Measurements from ENCODE around the gene BPGM.
"Not testable (repeated sequence)": the region's sequence is repeated elsewhere in the genome, so short reads cannot be mapped to it uniquely, and the experiment has no call there.

BPGM gene

GRCh38 chr7:134632937-134633540, 13.6 kb upstream of the BPGM start:
- peak; percentile 78 for DNase-seq

GRCh38 chr7:134636008-134636449, 10.6 kb upstream of the BPGM start:
- DNase-seq: peak; percentile 53

- no peak for DNase-seq
Measured at GRCh38 chr7:134637441-134637840, 9.2 kb upstream of the BPGM start.

DNA sequence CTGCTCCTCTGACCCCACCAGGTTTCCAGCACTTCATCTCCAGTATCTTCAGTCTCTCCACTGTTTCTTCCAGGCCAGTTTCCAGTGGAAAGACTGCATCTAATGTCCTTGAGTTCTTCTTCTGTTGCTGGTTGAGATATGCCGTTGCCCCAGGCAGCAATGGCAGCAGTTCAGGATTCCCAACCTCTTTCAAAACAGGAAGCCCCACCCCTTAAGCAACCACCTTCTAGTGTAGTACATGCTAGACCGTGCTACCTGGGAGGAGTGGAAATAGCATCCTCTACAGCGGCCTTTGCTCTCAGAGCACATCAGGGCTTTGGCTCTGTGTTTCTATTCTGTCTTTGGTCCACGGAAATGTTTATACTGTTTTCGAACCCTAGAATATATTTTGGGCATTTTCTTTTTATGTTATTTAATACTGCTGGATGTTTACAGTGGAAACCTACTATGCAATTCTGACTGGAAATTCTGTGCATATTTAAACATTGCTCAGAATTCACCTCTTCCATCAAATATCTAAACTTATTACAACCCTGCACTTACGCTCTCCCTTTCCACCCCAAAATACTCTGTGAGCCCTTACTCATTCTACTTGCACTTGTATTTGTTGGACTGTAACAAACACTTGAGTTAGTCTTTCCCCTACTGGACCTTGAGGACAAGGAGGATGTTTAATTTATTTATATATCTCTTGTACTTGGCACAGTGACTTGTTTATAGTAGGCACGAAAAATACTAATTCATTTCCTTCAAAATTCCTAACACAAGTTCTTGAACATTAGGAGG, 8.5 kb upstream of the BPGM start:
- no peak for DNase-seq

GRCh38 chr7:134639061-134639460, 7.6 kb upstream of the BPGM start:
- DNase-seq: no peak

- DNase-seq: peak; percentile 94
Measured at GRCh38 chr7:134639683-134640279, 6.9 kb upstream of the BPGM start.

DNA sequence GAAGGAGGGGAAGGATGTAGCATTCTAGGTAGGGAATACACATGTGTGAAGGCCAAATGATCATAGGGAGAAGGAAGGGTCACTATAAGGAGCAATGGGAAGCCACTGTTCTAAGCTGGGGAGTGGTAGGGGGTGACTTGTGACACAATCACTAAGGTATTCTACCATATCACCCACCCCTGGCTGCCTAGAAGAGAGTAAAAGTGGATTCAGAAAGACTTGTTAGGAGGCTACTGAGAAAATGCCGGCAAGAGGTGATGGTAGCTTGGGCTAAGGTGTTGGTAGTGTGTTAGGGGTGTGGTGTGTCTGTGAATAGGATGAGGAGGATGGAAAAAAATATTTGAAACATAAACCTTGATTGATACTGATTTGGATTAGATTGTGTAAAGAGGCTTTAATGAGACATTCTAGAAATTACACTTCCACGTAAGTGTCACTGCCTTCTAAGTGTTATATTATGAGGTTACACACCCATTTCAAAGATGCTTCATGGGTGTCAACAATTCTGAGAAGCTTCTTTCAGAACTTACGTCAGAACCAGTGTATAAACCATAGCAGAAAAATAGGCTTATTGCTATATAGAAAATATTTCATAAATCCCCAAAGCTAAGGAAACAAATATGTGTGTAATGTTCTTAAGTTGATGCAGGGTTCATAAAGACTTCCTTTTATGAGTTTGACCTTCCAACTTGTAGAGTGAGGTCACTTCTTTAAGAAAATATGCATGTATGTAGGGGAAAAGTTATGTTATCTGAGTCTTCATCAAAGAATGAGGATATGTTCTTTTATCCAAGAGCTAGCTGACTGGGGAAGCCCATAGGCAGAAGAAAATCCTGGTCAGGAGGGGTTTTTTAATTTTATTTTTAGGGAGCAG, 5.6 kb upstream of the BPGM start:
- no peak for DNase-seq

GRCh38 chr7:134641981-134642380, 4.7 kb upstream of the BPGM start:
- not testable (repeated sequence) for DNase-seq

GRCh38 chr7:134643131-134643530, 3.5 kb upstream of the BPGM start:
- DNase-seq: no peak

DNA sequence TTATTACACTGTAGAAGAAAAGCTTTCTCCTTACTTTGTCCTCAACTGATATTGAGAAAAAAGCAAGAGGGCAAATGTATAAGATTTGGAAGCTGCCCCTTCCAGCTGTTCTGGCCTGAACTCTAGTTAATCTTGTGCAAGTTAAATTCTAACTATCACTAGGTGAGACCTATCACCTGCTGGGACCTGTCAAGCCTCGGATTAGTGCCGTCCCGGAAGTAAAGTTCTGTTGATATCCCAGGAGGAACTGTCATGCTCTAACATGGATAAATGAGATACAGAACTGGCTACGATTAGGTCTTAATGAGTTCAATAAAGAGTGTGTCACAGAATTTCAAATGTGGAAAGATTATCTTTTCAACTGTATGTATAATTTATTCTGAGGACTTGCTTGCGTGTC, 1.2 kb upstream of the BPGM start:
- no peak for DNase-seq

DNA sequence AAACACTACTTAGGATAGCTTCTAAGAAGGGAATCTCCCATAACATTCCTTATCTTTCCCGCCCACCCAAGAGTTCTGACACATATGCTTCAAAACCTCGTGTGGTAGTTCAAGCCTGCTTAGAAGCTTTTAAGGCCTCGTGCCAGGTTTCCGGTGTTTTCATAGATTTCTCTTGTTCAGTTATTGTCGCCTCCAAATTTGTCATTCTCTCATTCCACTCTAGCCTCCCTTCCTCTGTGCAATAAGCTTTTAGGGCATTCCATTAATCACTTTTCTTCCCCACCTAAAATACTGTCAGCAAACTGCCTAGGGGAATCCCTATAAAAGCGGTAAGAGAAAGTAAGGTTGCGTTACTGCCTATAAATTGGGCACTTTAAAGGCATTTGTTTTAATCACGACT, 718 bp upstream of the BPGM start:
- DNase-seq: peak; percentile 54

- no peak for DNase-seq
Measured at GRCh38 chr7:134648456-134648855, 1.8 kb downstream of the BPGM start.

- no peak for DNase-seq
Measured at GRCh38 chr7:134649226-134649775, 2.6 kb downstream of the BPGM start.

GRCh38 chr7:134651991-134652390, 5.3 kb downstream of the BPGM start:
- no peak for DNase-seq

DNA sequence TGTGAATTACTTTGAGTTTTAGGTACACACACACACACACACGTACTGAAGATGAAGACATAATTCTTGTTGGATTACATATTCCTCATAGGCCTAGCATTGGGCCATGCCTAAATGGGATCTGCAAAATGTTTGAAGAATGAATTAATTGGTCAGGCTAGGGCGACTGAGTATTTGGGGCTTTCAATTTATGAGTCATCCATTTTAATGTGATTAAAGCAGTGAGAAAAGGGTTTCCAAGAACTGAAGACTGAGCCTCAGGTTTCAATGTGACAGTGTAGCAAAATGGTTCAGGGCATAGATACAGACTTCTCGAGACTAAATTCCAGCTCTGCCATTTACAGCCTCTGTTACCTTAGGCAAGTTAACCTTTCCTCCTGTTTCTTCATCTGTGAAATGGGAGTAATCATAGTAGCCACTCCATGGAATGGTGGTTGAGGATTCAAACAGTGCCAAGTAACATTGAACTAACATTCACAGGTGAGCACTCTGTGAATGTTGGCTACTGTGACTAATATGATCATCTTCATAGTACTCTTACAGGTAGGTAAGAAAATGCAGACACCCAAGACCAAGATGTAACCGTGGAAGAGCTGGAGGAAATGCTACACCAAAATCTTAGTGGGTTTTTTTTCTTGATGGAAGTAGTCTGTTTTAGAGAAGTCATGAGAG, 7.6 kb downstream of the BPGM start:
- no peak for DNase-seq

DNA sequence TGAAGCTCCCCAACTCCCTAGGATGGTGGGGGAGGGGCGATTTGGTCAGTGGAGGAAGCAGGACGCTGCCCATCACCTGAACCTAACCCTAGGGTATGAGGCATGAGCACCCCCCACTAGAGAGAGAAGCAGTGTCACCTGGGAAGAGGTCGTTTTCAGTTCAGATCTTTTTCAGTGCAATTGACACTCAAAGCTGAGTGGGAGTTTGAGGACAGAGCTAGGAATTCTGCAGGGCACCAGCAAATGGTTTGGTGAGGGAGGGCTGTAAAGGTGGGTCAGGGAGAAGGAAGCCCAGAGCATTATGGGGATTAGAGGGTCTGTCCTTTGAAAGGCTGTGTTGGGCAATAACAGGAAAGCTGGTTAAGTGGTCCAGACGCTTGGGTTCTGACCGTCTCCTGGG, 10.9 kb downstream of the BPGM start:
- DNase-seq: no peak

DNA sequence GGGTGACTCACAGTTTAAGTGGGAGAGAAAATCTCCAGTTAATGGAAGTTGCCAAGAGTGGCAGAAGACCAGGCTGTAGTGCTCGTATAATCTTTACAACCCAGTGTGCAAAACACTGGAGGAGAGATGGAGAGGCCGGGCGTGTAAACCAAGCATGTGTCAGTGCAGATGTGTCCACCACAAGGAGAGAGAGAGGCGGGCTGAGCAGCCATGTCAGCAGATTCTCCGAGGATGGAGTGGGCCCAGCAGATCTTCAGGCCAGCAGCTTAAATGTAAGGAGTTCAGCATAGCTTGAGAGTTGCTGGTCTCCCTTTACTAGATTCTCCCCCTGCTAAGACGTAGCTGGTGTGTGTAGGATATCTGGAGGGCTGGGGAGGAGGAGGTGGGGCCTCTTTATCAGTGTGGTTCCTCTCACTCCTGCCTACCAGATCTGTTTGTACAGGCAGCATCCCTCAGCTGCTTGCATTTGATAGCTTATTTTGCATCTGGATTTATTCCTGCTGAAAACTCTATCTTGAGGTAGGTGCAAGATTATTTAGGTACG, 13.7 kb downstream of the BPGM start:
- DNase-seq: peak; percentile 84

DNA sequence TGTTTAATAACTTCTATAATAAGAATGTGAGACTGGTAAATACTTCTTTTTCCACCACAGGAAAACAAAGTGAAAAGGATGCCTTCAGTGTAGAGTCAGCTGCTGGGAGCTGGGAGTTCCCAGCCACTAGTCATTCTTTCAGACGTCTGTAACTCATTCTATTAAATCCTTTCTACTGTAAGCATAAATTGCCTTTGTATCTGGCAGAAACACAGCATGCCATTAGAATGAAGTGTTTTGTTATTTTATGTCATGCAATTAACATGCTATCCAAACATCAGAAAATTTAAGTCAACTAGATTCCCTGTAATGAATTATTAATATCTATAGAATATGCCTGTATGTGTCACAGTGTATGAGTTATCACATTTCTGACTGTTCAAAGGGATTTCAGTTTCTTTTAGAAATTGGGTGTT, 14.3 kb downstream of the BPGM start:
- no peak for DNase-seq

- no peak for DNase-seq
Measured at GRCh38 chr7:134662166-134662870, 15.7 kb downstream of the BPGM start.

DNA sequence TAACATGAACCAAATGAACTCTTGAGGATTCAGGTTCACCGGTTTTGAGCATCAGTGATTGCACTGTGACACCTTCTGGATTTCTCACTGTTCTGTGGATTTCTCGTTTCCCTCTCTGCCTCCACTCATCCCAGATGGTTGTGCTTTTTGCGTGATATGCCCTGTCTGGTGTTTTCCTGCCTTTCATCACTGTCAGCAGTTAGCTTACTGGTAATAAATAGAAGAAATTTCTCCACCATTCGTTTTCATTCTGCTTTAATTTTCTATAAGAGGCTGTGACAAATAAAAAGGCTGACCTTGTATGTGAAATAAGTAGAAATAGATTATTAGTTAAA, 16.2 kb downstream of the BPGM start:
- no peak for DNase-seq

- DNase-seq: not testable (repeated sequence)
Measured at GRCh38 chr7:134665045-134665444, 18.4 kb downstream of the BPGM start.
